Esophagus muscularis mucosa (tissue), 3 donors: Measurements from ENCODE around the gene SNX19.

Experiments
- CTCF ChIP-seq, 3 experiments: fragments of 200-600 bp in 2 of 3; fragments of 450-650 bp in 1 of 3; sonication (generic) in 2 of 3; IDR thresholded peaks; one replicate each; pipeline ENCODE4 v1.5.1; 2017 to 2019; ENCODE audit warnings: antibody characterized with exemption in 3 of 3, mild to moderate bottlenecking in 2 of 3, moderate library complexity in 1 of 3
- POLR2A ChIP-seq: fragments of 450-650 bp; IDR thresholded peaks from one replicate; pipeline ENCODE4 v1.6.1; 2017; ENCODE audit warnings: antibody characterized with exemption, moderate library complexity, mild to moderate bottlenecking, low read depth

GRCh38 chr11:130932086-130932712 is 15.9 kb upstream of the SNX19 start:
- no peak for TF ChIP-seq CTCF (IDR thresholded peaks at IDR 0.05)
- TF ChIP-seq POLR2A = no peak
